ENCODE data around the gene PPP6R3. TPM values are rescaled to one million over a fixed set of nuclear protein-coding genes. Genes with fewer than 3 reads are reported as not detected.
A peak's percentile ranks its signal among the peaks of the same experiment; 100 is the strongest.

Gene PPP6R3
- total RNA-seq, 1 experiment from 2014 or later, result 138 TPM

- Histone ChIP-seq H3K4ac (ENCODE audit: low read depth, low read length) (no peak overlapping the region), H2BK12ac (ENCODE audit: insufficient read length, low read depth, low read length) (no peak overlapping the region), H3K4me2 (ENCODE audit: insufficient read depth, insufficient read length, low read length) (no peak overlapping the region), H2AFZ (ENCODE audit: low read length) (no peak overlapping the region), H4K91ac (ENCODE audit: insufficient read length, low read depth, low read length) (no peak overlapping the region), H3K27ac (ENCODE audit: insufficient read length, low read depth, low read length) (no peak overlapping the region), H2BK20ac (ENCODE audit: low read depth, low read length, poor library complexity, severe bottlenecking) (no peak overlapping the region), H3K9ac (ENCODE audit: extremely low read depth, insufficient read length, low read length) (no peak overlapping the region), H2BK120ac (ENCODE audit: low read depth, low read length, poor library complexity, severe bottlenecking) (no peak overlapping the region), H2BK15ac (ENCODE audit: low read depth, low read length) (no peak overlapping the region), H3K23ac (ENCODE audit: insufficient read length, low read depth, low read length) (no peak overlapping the region), H3K18ac (ENCODE audit: insufficient read length, low read depth, low read length) (no peak overlapping the region), H2BK5ac (ENCODE audit: insufficient read length, low read length) (no peak overlapping the region), H3T11ph (ENCODE audit: low read length) (no peak overlapping the region), H3K23me2 (ENCODE audit: insufficient read length, low read depth, low read length, poor library complexity, severe bottlenecking) (no peaks in the 10 kb centered on the region), H3K14ac (ENCODE audit: insufficient read depth, low read length) (no peak overlapping the region), H3K56ac (ENCODE audit: insufficient read length, low read depth, low read length) (no peak overlapping the region), H3K79me2 (ENCODE audit: insufficient read depth, low read length) (no peaks in the 10 kb centered on the region), H4K20me1 (ENCODE audit: control insufficient read depth, insufficient read depth, insufficient read length) (no peaks in the 10 kb centered on the region), H2AK5ac (ENCODE audit: insufficient read length, low read length) (no peak overlapping the region), H3K79me1 (ENCODE audit: insufficient read depth, low read depth, low read length, poor library complexity, severe bottlenecking) (no peaks in the 10 kb centered on the region), H3K9me3 (ENCODE audit: control insufficient read depth, low read depth, low read length) (no peaks in the 10 kb centered on the region), H4K5ac (ENCODE audit: insufficient read length, low read depth, low read length) (no peak overlapping the region), H4K8ac (replicated peaks; ENCODE audit: insufficient read length, low read depth, low read length) (no peak overlapping the region), H3K4me1 (ENCODE audit: insufficient read depth, low read length) (no peaks in the 10 kb centered on the region), H3K27me3 (ENCODE audit: insufficient read depth, low read length) (no peaks in the 10 kb centered on the region; the same call in 1 of the 2 replicates)
- no peak for DNase-seq
- H3K4me3 Mint-ChIP-seq, result no peak overlapping the region
- WGBS (ENCODE audit: extremely low coverage, insufficient read length, low lambda C conversion rate), result no CpG with 5 or more reads among the region's 2 CpGs
- H3K36me3 Mint-ChIP-seq (ENCODE audit: insufficient read depth in 1 of 3, low read depth in 3 of 3), result peaks cover 52 to 85% (median 83%) of the 10 kb centered on the region in 3 experiments
- no peak for TF ChIP-seq CTCF (conservative IDR thresholded peaks at IDR 0.05)
- H3K4me1 Mint-ChIP-seq, result no peaks in the 10 kb centered on the region; a peak in 1 of 4 replicates
- no peaks in the 10 kb centered on the region for H3K27me3 Mint-ChIP-seq (ENCODE audit: low read depth)
- no peaks in the 10 kb centered on the region for H3K9me3 Mint-ChIP-seq
- H3K27ac Mint-ChIP-seq, result peak overlapping the region in 2 of 3 experiments; percentile 12 to 79; a peak in 3 of 7 replicates
Observed at GRCh38 chr11:68593441-68593840, 132.9 kb downstream of the PPP6R3 start.

Measured in H9 (cell line).